DOHH2 (cell line): ENCODE results near the gene TRIOBP.

Source experiments
- CTCF ChIP-seq: fragments of 200-600 bp; sonication (generic); IDR thresholded peaks from one replicate; pipeline ENCODE4 v1.5.1; 2014; ENCODE audit warnings: antibody characterized with exemption, mild to moderate bottlenecking, low read depth, low read length; ENCODE audit not compliant: poor library complexity, severe bottlenecking
- EZH2phosphoT487 ChIP-seq: fragments of 200-600 bp; sonication (generic); IDR thresholded peaks from 2 replicates; pipeline ENCODE4 v1.6.1; 2017; ENCODE audit warnings: borderline replicate concordance, mild to moderate bottlenecking, antibody characterized with exemption, low read length, moderate library complexity, mixed read lengths

GRCh38 chr22:37675930-37676735 lies 20.7 kb upstream of the TRIOBP start:
- TF ChIP-seq CTCF (no peak), EZH2phosphoT487 (no peak)
